Loucy (cell line): Measurements from ENCODE around the gene FAM156B.
"Not testable (repeated sequence)": the region's sequence is repeated elsewhere in the genome, so short reads cannot be mapped to it uniquely, and the experiment has no call there.

Experiments
- EZH2phosphoT487 ChIP-seq: fragments of 200-600 bp; IDR thresholded peaks from 2 replicates; pipeline ENCODE4 v1.6.1; 2018; ENCODE audit warnings: antibody characterized with exemption, mild to moderate bottlenecking, moderate library complexity, borderline replicate concordance
- TF ChIP-seq, protein P1 (sequence below): fragments of 200-600 bp; sonication (generic); conservative IDR thresholded peaks from 2 replicates; pipeline ENCODE4 v1.5.1; 2014; ENCODE audit warnings: mild to moderate bottlenecking, antibody characterized with exemption, low read length

GRCh38 chrX:52948265-52948664, 51.1 kb downstream of the FAM156B start:
- not testable (repeated sequence) for TF ChIP-seq EZH2phosphoT487
- TF ChIP-seq, protein P1, sequence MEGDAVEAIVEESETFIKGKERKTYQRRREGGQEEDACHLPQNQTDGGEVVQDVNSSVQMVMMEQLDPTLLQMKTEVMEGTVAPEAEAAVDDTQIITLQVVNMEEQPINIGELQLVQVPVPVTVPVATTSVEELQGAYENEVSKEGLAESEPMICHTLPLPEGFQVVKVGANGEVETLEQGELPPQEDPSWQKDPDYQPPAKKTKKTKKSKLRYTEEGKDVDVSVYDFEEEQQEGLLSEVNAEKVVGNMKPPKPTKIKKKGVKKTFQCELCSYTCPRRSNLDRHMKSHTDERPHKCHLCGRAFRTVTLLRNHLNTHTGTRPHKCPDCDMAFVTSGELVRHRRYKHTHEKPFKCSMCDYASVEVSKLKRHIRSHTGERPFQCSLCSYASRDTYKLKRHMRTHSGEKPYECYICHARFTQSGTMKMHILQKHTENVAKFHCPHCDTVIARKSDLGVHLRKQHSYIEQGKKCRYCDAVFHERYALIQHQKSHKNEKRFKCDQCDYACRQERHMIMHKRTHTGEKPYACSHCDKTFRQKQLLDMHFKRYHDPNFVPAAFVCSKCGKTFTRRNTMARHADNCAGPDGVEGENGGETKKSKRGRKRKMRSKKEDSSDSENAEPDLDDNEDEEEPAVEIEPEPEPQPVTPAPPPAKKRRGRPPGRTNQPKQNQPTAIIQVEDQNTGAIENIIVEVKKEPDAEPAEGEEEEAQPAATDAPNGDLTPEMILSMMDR: not testable (repeated sequence)
